ENCODE data around the gene NELFE. TPM values are rescaled to one million over a fixed set of nuclear protein-coding genes. Genes with fewer than 3 reads are reported as not detected.

The NELFE gene
- total RNA-seq, 2 donors from 2014 or later, result 50.3 to 55.6 TPM

DNA sequence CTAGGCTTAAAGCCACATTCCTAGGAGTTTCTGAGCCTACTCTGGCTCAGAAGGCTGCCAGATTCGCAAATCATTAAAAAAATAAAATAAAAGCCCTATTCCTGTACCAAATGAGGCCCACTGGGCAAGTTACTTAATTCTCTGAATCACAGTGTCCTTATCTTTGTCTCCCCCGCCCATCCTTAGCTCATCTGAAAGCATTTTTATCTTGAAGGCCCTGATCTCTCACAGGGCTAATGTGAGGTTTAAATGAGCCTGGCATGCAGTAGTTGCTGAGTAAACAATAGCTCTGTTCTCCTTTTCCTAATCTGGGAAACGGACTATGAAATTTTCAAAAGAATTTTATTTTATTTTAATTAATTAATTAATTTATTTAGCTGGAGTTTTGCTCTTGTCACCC is 54.8 kb downstream of the NELFE start:
- Histone ChIP-seq H3K27ac (no peak overlapping the region), H3K9me3 (no peaks in the 10 kb centered on the region), H3K9ac (ENCODE audit: low read depth in 2 of 2, low read length in 2 of 2) (no peak overlapping the region), H3K4me1 (no peaks in the 10 kb centered on the region), H3K4me3 (no peak overlapping the region), H3K36me3 (no peaks in the 10 kb centered on the region), H3K27me3 (no peaks in the 10 kb centered on the region)
- no peak for DNase-seq
- TF ChIP-seq, protein P1, sequence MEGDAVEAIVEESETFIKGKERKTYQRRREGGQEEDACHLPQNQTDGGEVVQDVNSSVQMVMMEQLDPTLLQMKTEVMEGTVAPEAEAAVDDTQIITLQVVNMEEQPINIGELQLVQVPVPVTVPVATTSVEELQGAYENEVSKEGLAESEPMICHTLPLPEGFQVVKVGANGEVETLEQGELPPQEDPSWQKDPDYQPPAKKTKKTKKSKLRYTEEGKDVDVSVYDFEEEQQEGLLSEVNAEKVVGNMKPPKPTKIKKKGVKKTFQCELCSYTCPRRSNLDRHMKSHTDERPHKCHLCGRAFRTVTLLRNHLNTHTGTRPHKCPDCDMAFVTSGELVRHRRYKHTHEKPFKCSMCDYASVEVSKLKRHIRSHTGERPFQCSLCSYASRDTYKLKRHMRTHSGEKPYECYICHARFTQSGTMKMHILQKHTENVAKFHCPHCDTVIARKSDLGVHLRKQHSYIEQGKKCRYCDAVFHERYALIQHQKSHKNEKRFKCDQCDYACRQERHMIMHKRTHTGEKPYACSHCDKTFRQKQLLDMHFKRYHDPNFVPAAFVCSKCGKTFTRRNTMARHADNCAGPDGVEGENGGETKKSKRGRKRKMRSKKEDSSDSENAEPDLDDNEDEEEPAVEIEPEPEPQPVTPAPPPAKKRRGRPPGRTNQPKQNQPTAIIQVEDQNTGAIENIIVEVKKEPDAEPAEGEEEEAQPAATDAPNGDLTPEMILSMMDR (IDR thresholded peaks at IDR 0.05), result no peak
- intact Hi-C loops (cut with DNase I), result loop anchor here (5.0 kb wide), 1 partner anchor 48 kb away; no protein-coding TSS in a partner anchor

Small RNA genes within 50 kb of the gene (microRNA-seq; reads per million reads assigned to microRNA genes)
- not detected for gene MIR1236

Other genes with a start within 250 kb of the NELFE start
- gene LY6G6D, start 243.6 kb downstream of the NELFE start, total RNA-seq, result not detected
- gene LY6G6C, start 237.2 kb downstream of the NELFE start, total RNA-seq, result 1 to 10 TPM in 1 of 2 donors, not detected in 1; 2.3 TPM
- gene MPIG6B, start 235.6 kb downstream of the NELFE start, total RNA-seq, result under 1 TPM; 0.19 to 0.57 TPM
- gene DDAH2, start 229.7 kb downstream of the NELFE start, total RNA-seq, result 10 to 100 TPM; 92.1 to 98.7 TPM
- 100 to 1,000 TPM; 622 to 646 TPM for gene CLIC1, start 222.4 kb downstream of the NELFE start, total RNA-seq
- gene MSH5, start 219.0 kb downstream of the NELFE start, total RNA-seq, result 10 to 100 TPM; 13.3 to 34.2 TPM
- 1 to 10 TPM; 1.7 to 8.9 TPM for gene SAPCD1, start 196.3 kb downstream of the NELFE start, total RNA-seq
- gene VWA7, start 181.6 kb downstream of the NELFE start, total RNA-seq, result 10 to 100 TPM in 1 of 2 donors, 1 to 10 TPM in 1; 6.1 to 10.1 TPM
- 100 to 1,000 TPM in 1 of 2 donors, 10 to 100 TPM in 1; 40.8 to 136 TPM for gene VARS1, start 163.2 kb downstream of the NELFE start, total RNA-seq
- 10 to 100 TPM; 37.6 to 61.3 TPM for gene LSM2, start 152.0 kb downstream of the NELFE start, total RNA-seq
- 1 to 10 TPM in 1 of 2 donors, under 1 TPM in 1; 0.98 to 1.4 TPM for gene HSPA1L, start 143.7 kb downstream of the NELFE start, total RNA-seq
- gene HSPA1A, start 143.4 kb downstream of the NELFE start, total RNA-seq, result 100 to 1,000 TPM; 248 to 397 TPM
- 100 to 1,000 TPM; 278 to 543 TPM for gene HSPA1B, start 131.2 kb downstream of the NELFE start, total RNA-seq
- gene NEU1, start 96.2 kb downstream of the NELFE start, total RNA-seq, result 10 to 100 TPM; 33.8 to 47.4 TPM
- 100 to 1,000 TPM; 546 to 779 TPM for gene SLC44A4, start 80.0 kb downstream of the NELFE start, total RNA-seq
- gene EHMT2, start 61.3 kb downstream of the NELFE start, total RNA-seq, result 10 to 100 TPM; 28.4 to 52.1 TPM
- 1 to 10 TPM; 2.0 to 4.9 TPM for gene ZBTB12, start 56.9 kb downstream of the NELFE start, total RNA-seq
- 10 to 100 TPM in 1 of 2 donors, 1 to 10 TPM in 1; 7.8 to 15.2 TPM for gene C2, start 31.3 kb downstream of the NELFE start, total RNA-seq
- gene CFB, start 12.9 kb downstream of the NELFE start, total RNA-seq, result 10 to 100 TPM; 20.4 to 60.6 TPM
- 10 to 100 TPM; 52.5 to 81.1 TPM for gene SKIC2, start 204 bp upstream of the NELFE start, total RNA-seq
- gene DXO, start 13.2 kb upstream of the NELFE start, total RNA-seq, result 10 to 100 TPM; 13.0 to 16.1 TPM
- 10 to 100 TPM; 15.9 to 23.4 TPM for gene C4A, start 23.1 kb upstream of the NELFE start, total RNA-seq
- gene C4B, start 55.8 kb upstream of the NELFE start, total RNA-seq, result 10 to 100 TPM; 11.9 to 19.4 TPM
- 1 to 10 TPM in 1 of 2 donors, not detected in 1; 3.3 TPM for gene CYP21A2, start 79.4 kb upstream of the NELFE start, total RNA-seq
- gene TNXB, start 150.4 kb upstream of the NELFE start, total RNA-seq, result 10 to 100 TPM in 1 of 2 donors, 1 to 10 TPM in 1; 7.3 to 20.1 TPM
- gene ATF6B, start 169.3 kb upstream of the NELFE start, total RNA-seq, result 100 to 1,000 TPM in 1 of 2 donors, 10 to 100 TPM in 1; 83.3 to 131 TPM
- 1 to 10 TPM; 5.2 to 8.1 TPM for gene FKBPL, start 171.3 kb upstream of the NELFE start, total RNA-seq
- gene PRRT1, start 193.0 kb upstream of the NELFE start, total RNA-seq, result under 1 TPM; 0.72 to 0.90 TPM
- gene PPT2, start 195.2 kb upstream of the NELFE start, total RNA-seq, result 10 to 100 TPM; 18.4 to 21.0 TPM
- gene EGFL8, start 205.6 kb upstream of the NELFE start, total RNA-seq, result 10 to 100 TPM; 10.4 to 13.7 TPM
- gene AGPAT1, start 217.1 kb upstream of the NELFE start, total RNA-seq, result 10 to 100 TPM; 44.1 to 54.5 TPM
- 10 to 100 TPM; 75.8 to 87.4 TPM for gene RNF5, start 219.4 kb upstream of the NELFE start, total RNA-seq
- gene AGER, start 225.3 kb upstream of the NELFE start, total RNA-seq, result 10 to 100 TPM in 1 of 2 donors, 1 to 10 TPM in 1; 4.1 to 10.1 TPM
- 10 to 100 TPM; 47.5 TPM for gene PBX2, start 231.2 kb upstream of the NELFE start, total RNA-seq
- gene GPSM3, start 233.7 kb upstream of the NELFE start, total RNA-seq, result 1 to 10 TPM; 6.7 to 8.6 TPM